H7 (cell line): ENCODE results near the gene GFOD1. TPM values are rescaled to one million over a fixed set of nuclear protein-coding genes. Genes with fewer than 3 reads are reported as not detected.
A peak's percentile ranks its signal among the peaks of the same experiment; 100 is the strongest.

Source experiments
- DNase-seq: peaks from one replicate; pipeline ENCODE4 v3.0.0; 2012
- H3K27me3 ChIP-seq: 2 replicates; pipeline ENCODE4 v1.6.0; 2011; ENCODE audit warnings: mild to moderate bottlenecking, low read length; ENCODE audit not compliant: control insufficient read depth, insufficient read depth
- H3K36me3 ChIP-seq: replicated peaks from 2 replicates; pipeline ENCODE4 v1.5.1; 2011; ENCODE audit warnings: low read length; ENCODE audit not compliant: control insufficient read depth, insufficient read depth
- H3K4me3 ChIP-seq: 2 replicates; pipeline ENCODE4 v1.5.1; 2011; ENCODE audit warnings: low read depth, mild to moderate bottlenecking, control low read depth, low read length, moderate library complexity; ENCODE audit not compliant: insufficient read depth
- total RNA-seq: library from RNA; depleted of rRNA; stranded (reverse); fragments of >200 nt; shearing (Covaris generic); gene quantifications from 2 replicates; pipeline ENCODE4 v1.2.3, GENCODE V29; 2014

GFOD1 gene
- total RNA-seq, 1 experiment from 2014 or later: 4.4 TPM

- Histone ChIP-seq H3K4me3 (no peak overlapping the region), H3K27me3 (no peaks in the 10 kb centered on the region), H3K36me3 (no peaks in the 10 kb centered on the region)
- no peak for DNase-seq
These were observed 74.5 kb downstream of the GFOD1 start for GRCh38 chr6:13412639-13413465.

GRCh38 chr6:13412211-13412610 lies 75.2 kb downstream of the GFOD1 start:
- no peaks in the 10 kb centered on the region for H3K36me3 ChIP-seq
- DNase-seq: no peak

GRCh38 chr6:13411484-13411883 lies 75.9 kb downstream of the GFOD1 start:
- DNase-seq: no peak

More at GRCh38 chr6:13412211-13412610, 75.2 kb downstream of the GFOD1 start:
- Histone ChIP-seq H3K27me3 (no peaks in the 10 kb centered on the region), H3K4me3 (no peak overlapping the region)

GRCh38 chr6:13409991-13410390 lies 77.4 kb downstream of the GFOD1 start:
- H3K27me3 ChIP-seq: no peaks in the 10 kb centered on the region
- DNase-seq: no peak
- no peaks in the 10 kb centered on the region for H3K36me3 ChIP-seq
- no peak overlapping the region for H3K4me3 ChIP-seq

More at GRCh38 chr6:13411484-13411883, 75.9 kb downstream of the GFOD1 start:
- no peaks in the 10 kb centered on the region for H3K36me3 ChIP-seq
- H3K27me3 ChIP-seq: no peaks in the 10 kb centered on the region
- no peak overlapping the region for H3K4me3 ChIP-seq

GRCh38 chr6:13407709-13408695 lies 79.4 kb downstream of the GFOD1 start:
- no peak overlapping the region for H3K4me3 ChIP-seq

GRCh38 chr6:13407368-13407708 lies 80.1 kb downstream of the GFOD1 start:
- no peak overlapping the region for H3K4me3 ChIP-seq
- no peak for DNase-seq
- H3K27me3 ChIP-seq: no peaks in the 10 kb centered on the region
- no peaks in the 10 kb centered on the region for H3K36me3 ChIP-seq

More at GRCh38 chr6:13407709-13408695, 79.4 kb downstream of the GFOD1 start:
- no peak for DNase-seq
- no peaks in the 10 kb centered on the region for H3K27me3 ChIP-seq
- no peaks in the 10 kb centered on the region for H3K36me3 ChIP-seq

GRCh38 chr6:13406781-13407180 lies 80.6 kb downstream of the GFOD1 start:
- no peak for DNase-seq

GRCh38 chr6:13405961-13406477 lies 81.4 kb downstream of the GFOD1 start:
- H3K27me3 ChIP-seq: no peaks in the 10 kb centered on the region
- DNase-seq: no peak
- H3K36me3 ChIP-seq: no peaks in the 10 kb centered on the region
- no peak overlapping the region for H3K4me3 ChIP-seq

More at GRCh38 chr6:13406781-13407180, 80.6 kb downstream of the GFOD1 start:
- Histone ChIP-seq H3K4me3 (no peak overlapping the region), H3K36me3 (no peaks in the 10 kb centered on the region), H3K27me3 (no peaks in the 10 kb centered on the region)

GRCh38 chr6:13404892-13405254 lies 82.5 kb downstream of the GFOD1 start:
- no peaks in the 10 kb centered on the region for H3K36me3 ChIP-seq
- DNase-seq: no peak
- H3K27me3 ChIP-seq: no peaks in the 10 kb centered on the region
- H3K4me3 ChIP-seq: no peak overlapping the region

GRCh38 chr6:13404228-13404891 lies 83.0 kb downstream of the GFOD1 start:
- DNase-seq: no peak
- no peaks in the 10 kb centered on the region for H3K27me3 ChIP-seq
- H3K36me3 ChIP-seq: no peaks in the 10 kb centered on the region
- H3K4me3 ChIP-seq: no peak overlapping the region

- DNase-seq: no peak
- Histone ChIP-seq H3K27me3 (no peaks in the 10 kb centered on the region), H3K4me3 (no peak overlapping the region), H3K36me3 (no peaks in the 10 kb centered on the region)
These were observed 84.7 kb downstream of the GFOD1 start for GRCh38 chr6:13402711-13403110.

- DNase-seq: no peak
- Histone ChIP-seq H3K27me3 (no peaks in the 10 kb centered on the region), H3K4me3 (no peak overlapping the region), H3K36me3 (no peaks in the 10 kb centered on the region)
These were observed 86.6 kb downstream of the GFOD1 start for GRCh38 chr6:13400772-13401171.

GRCh38 chr6:13398421-13398994 lies 88.9 kb downstream of the GFOD1 start:
- DNase-seq: peak; percentile 67
- H3K4me3 ChIP-seq: no peak overlapping the region
- H3K27me3 ChIP-seq: no peaks in the 10 kb centered on the region
- H3K36me3 ChIP-seq: no peaks in the 10 kb centered on the region

GRCh38 chr6:13398069-13398381 lies 89.4 kb downstream of the GFOD1 start:
- Histone ChIP-seq H3K27me3 (no peaks in the 10 kb centered on the region), H3K36me3 (no peaks in the 10 kb centered on the region), H3K4me3 (no peak overlapping the region)
- DNase-seq: no peak
